ENCODE measurements around the gene P2RY12.

- no peak for TF ChIP-seq CTCF (IDR thresholded peaks at IDR 0.05; ENCODE audit: poor library complexity, severe bottlenecking)
- TF ChIP-seq POLR2AphosphoS5 (IDR thresholded peaks at IDR 0.05): no peak
- TF ChIP-seq EZH2 (IDR thresholded peaks at IDR 0.05; ENCODE audit: borderline replicate concordance, insufficient read depth, low read length, poor library complexity, severe bottlenecking): no peak
- no peak for TF ChIP-seq RAD21 (conservative IDR thresholded peaks at IDR 0.05)
- no peak for TF ChIP-seq SMC3 (conservative IDR thresholded peaks at IDR 0.05; ENCODE audit: poor library complexity)
- TF ChIP-seq REST (IDR thresholded peaks at IDR 0.05; ENCODE audit: borderline replicate concordance): no peak
- TF ChIP-seq EP300 (conservative IDR thresholded peaks at IDR 0.05; ENCODE audit: poor library complexity, severe bottlenecking): no peak
Measured at GRCh38 chr3:151296226-151296625, 88.3 kb downstream of the P2RY12 start.
